Neural cell (in vitro differentiated cells): ENCODE measurements around the gene GNAI2. TPM values are rescaled to one million over a fixed set of nuclear protein-coding genes. Genes with fewer than 3 reads are reported as not detected.
"Not testable (repeated sequence)": the region's sequence is repeated elsewhere in the genome, so short reads cannot be mapped to it uniquely, and the experiment has no call there.

Experiments used
- H2AFZ ChIP-seq: fragments of 200-600, 300-800 bp; sonication (generic), shearing (Covaris generic); 2 replicates; pipeline ENCODE4 v1.6.0; 2014; ENCODE audit warnings: low read depth, mild to moderate bottlenecking, antibody characterized with exemption, low read length, moderate library complexity
- H3F3A ChIP-seq: fragments of 200-600 bp; shearing (Covaris generic); 2 replicates; pipeline ENCODE4 v1.6.1; 2016; ENCODE audit warnings: mild to moderate bottlenecking, moderate library complexity, mixed read lengths, antibody characterized with exemption, low read length; ENCODE audit not compliant: insufficient read depth, poor library complexity, severe bottlenecking
- H3K27ac ChIP-seq: fragments of 200-600, 300-800 bp; sonication (generic), shearing (Covaris generic); 2 replicates; pipeline ENCODE4 v1.5.1; 2014; ENCODE audit warnings: mild to moderate bottlenecking, low read length, moderate library complexity
- H3K27me3 ChIP-seq: fragments of 300-800, 200-600 bp; sonication (generic), shearing (Covaris generic); 2 replicates; pipeline ENCODE4 v1.6.0; 2014; ENCODE audit warnings: mild to moderate bottlenecking, low read depth, low read length, moderate library complexity; ENCODE audit not compliant: insufficient read depth
- H3K36me3 ChIP-seq: fragments of 300-800, 200-600 bp; sonication (generic), shearing (Covaris generic); 2 replicates; pipeline ENCODE4 v1.5.1; 2014; ENCODE audit warnings: mild to moderate bottlenecking, antibody characterized with exemption, low read length, moderate library complexity; ENCODE audit not compliant: insufficient read depth
- H3K4me2 ChIP-seq: fragments of 300-800, 200-600 bp; sonication (generic), shearing (Covaris generic); 2 replicates; pipeline ENCODE4 v1.6.0; 2014; ENCODE audit warnings: mild to moderate bottlenecking, low read length
- H3K4me3 ChIP-seq: fragments of 300-800, 200-600 bp; sonication (generic), shearing (Covaris generic); 2 replicates; pipeline ENCODE4 v1.5.1; 2014; ENCODE audit warnings: mild to moderate bottlenecking, low read length, moderate library complexity
- H3K79me2 ChIP-seq: fragments of 200-600 bp; shearing (Covaris generic); replicated peaks from 2 replicates; pipeline ENCODE4 v1.6.0; 2014; ENCODE audit warnings: mild to moderate bottlenecking, low read length, moderate library complexity; ENCODE audit not compliant: insufficient read depth
- H3K9ac ChIP-seq: fragments of 300-800, 200-600 bp; sonication (generic), shearing (Covaris generic); 2 replicates; pipeline ENCODE4 v1.6.1; 2016; ENCODE audit warnings: mild to moderate bottlenecking, low read length, mixed read lengths
- H3K9me2 ChIP-seq: fragments of 200-600 bp; shearing (Covaris generic); 2 replicates; pipeline ENCODE4 v1.6.1; 2016; ENCODE audit warnings: mild to moderate bottlenecking, low read length, mixed read lengths; ENCODE audit not compliant: insufficient read depth
- H3K9me3 ChIP-seq: fragments of 200-600, 300-800 bp; sonication (generic), shearing (Covaris generic); 2 replicates; pipeline ENCODE4 v1.6.1; 2016; ENCODE audit warnings: mild to moderate bottlenecking, mixed run types, low read length, moderate library complexity, mixed read lengths
- H4K20me1 ChIP-seq: fragments of 200-600 bp; shearing (Covaris generic); 2 replicates; pipeline ENCODE4 v1.6.1; 2016; ENCODE audit warnings: mild to moderate bottlenecking, mixed run types; ENCODE audit not compliant: insufficient read depth
- EP300 ChIP-seq: fragments of 450-650 bp; conservative IDR thresholded peaks from 2 replicates; pipeline ENCODE4 v1.6.1; 2014; ENCODE audit warnings: antibody characterized with exemption, mild to moderate bottlenecking, moderate library complexity; ENCODE audit not compliant: poor library complexity, severe bottlenecking
- EZH2 ChIP-seq: fragments of 200-600, 300-800 bp; shearing (Covaris generic), sonication (generic); IDR thresholded peaks from 2 replicates; pipeline ENCODE4 v1.6.1; 2014; ENCODE audit warnings: antibody characterized with exemption, low read length, borderline replicate concordance, mild to moderate bottlenecking; ENCODE audit not compliant: insufficient read depth, poor library complexity, severe bottlenecking
- MXI1 ChIP-seq: fragments of 450-650 bp; conservative IDR thresholded peaks from 2 replicates; pipeline ENCODE4 v1.6.1; 2014; ENCODE audit warnings: antibody characterized with exemption, mild to moderate bottlenecking; ENCODE audit not compliant: poor library complexity, severe bottlenecking
- POLR2AphosphoS5 ChIP-seq: IDR thresholded peaks from 2 replicates; pipeline ENCODE4 v1.6.1; 2012
- RAD21 ChIP-seq: fragments of 450-650 bp; conservative IDR thresholded peaks from 2 replicates; pipeline ENCODE4 v1.6.1; 2014; ENCODE audit warnings: antibody characterized with exemption, mild to moderate bottlenecking, moderate library complexity
- REST ChIP-seq: IDR thresholded peaks from 2 replicates; pipeline ENCODE4 v1.6.1; 2012; ENCODE audit warnings: borderline replicate concordance
- SMC3 ChIP-seq: fragments of 450-650 bp; conservative IDR thresholded peaks from 2 replicates; pipeline ENCODE4 v1.6.1; 2014; ENCODE audit warnings: antibody characterized with exemption, mild to moderate bottlenecking, moderate library complexity; ENCODE audit not compliant: poor library complexity
- TAF1 ChIP-seq: IDR thresholded peaks from 2 replicates; pipeline ENCODE4 v1.6.1; 2012; ENCODE audit warnings: low read depth
- polyA plus RNA-seq: library from polyadenylated mRNA; depleted of rRNA; stranded (reverse); fragments of >200 nt; gene quantifications from 2 replicates; pipeline ENCODE4 v1.2.3, GENCODE V29; 2014
- TF ChIP-seq, protein P1 (sequence below): fragments of 450-650 bp; IDR thresholded peaks from 2 replicates; pipeline ENCODE4 v1.5.1; 2014; ENCODE audit warnings: antibody characterized with exemption, mild to moderate bottlenecking, moderate library complexity; ENCODE audit not compliant: poor library complexity, severe bottlenecking

GNAI2 gene
- polyA plus RNA-seq, 1 donor from 2014 or later = 101 TPM

GRCh38 chr3:50270422-50271224, 34.6 kb downstream of the GNAI2 start:
- H3K27me3 ChIP-seq = peaks cover 18% of the 10 kb centered on the region
- TF ChIP-seq, protein P1, sequence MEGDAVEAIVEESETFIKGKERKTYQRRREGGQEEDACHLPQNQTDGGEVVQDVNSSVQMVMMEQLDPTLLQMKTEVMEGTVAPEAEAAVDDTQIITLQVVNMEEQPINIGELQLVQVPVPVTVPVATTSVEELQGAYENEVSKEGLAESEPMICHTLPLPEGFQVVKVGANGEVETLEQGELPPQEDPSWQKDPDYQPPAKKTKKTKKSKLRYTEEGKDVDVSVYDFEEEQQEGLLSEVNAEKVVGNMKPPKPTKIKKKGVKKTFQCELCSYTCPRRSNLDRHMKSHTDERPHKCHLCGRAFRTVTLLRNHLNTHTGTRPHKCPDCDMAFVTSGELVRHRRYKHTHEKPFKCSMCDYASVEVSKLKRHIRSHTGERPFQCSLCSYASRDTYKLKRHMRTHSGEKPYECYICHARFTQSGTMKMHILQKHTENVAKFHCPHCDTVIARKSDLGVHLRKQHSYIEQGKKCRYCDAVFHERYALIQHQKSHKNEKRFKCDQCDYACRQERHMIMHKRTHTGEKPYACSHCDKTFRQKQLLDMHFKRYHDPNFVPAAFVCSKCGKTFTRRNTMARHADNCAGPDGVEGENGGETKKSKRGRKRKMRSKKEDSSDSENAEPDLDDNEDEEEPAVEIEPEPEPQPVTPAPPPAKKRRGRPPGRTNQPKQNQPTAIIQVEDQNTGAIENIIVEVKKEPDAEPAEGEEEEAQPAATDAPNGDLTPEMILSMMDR = no peak
- no peak for TF ChIP-seq MXI1
- TF ChIP-seq EP300 = no peak
- no peak for TF ChIP-seq RAD21
- no peak for TF ChIP-seq REST
- TF ChIP-seq POLR2AphosphoS5 = no peak
- no peak for TF ChIP-seq SMC3
- TF ChIP-seq TAF1 = no peak
- TF ChIP-seq EZH2 = no peak
- no peaks in the 10 kb centered on the region for H3F3A ChIP-seq
- H3K9me2 ChIP-seq = no peaks in the 10 kb centered on the region
- no peaks in the 10 kb centered on the region for H4K20me1 ChIP-seq
- H3K4me3 ChIP-seq = no peak overlapping the region
- H3K79me2 ChIP-seq = no peaks in the 10 kb centered on the region
- H3K36me3 ChIP-seq = no peaks in the 10 kb centered on the region
- no peak overlapping the region for H2AFZ ChIP-seq
- no peak overlapping the region for H3K27ac ChIP-seq
- H3K4me2 ChIP-seq = no peak overlapping the region
- no peaks in the 10 kb centered on the region for H3K9me3 ChIP-seq
- H3K9ac ChIP-seq = no peak overlapping the region

GRCh38 chr3:50271314-50271936, 35.4 kb downstream of the GNAI2 start:
- Histone ChIP-seq H4K20me1 (no peaks in the 10 kb centered on the region), H3F3A (no peaks in the 10 kb centered on the region), H3K27me3 (peaks cover 23% of the 10 kb centered on the region), H2AFZ (no peak overlapping the region), H3K4me2 (no peak overlapping the region), H3K36me3 (no peaks in the 10 kb centered on the region), H3K9ac (no peak overlapping the region), H3K9me3 (no peaks in the 10 kb centered on the region), H3K4me3 (no peak overlapping the region), H3K79me2 (no peaks in the 10 kb centered on the region), H3K27ac (no peak overlapping the region), H3K9me2 (no peaks in the 10 kb centered on the region)
- TF ChIP-seq POLR2AphosphoS5 (no peak), RAD21 (no peak), EZH2 (no peak), TAF1 (no peak), REST (no peak), SMC3 (no peak), EP300 (no peak), MXI1 (no peak)
- TF ChIP-seq, protein P1 = no peak

DNA sequence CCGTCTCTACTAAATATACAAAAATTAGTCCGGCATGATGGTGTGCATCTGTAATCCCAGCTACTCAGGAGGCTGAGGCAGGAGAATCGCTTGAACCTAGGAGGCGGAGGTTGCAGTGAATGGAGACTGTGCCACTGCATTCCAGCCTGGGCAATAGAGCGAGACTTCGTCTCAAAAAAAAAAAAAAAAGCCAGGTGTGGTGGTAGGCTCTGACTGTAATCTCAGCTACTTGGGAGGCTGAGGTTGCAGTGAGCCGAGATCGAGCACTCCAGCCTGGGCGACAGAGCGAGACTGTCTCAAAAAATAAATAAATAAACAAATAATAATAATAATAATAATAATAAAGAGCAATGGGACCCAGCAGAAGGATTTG, 36.5 kb downstream of the GNAI2 start:
- not testable (repeated sequence) for H2AFZ ChIP-seq, H3K9me2 ChIP-seq, H3K36me3 ChIP-seq, H3K27ac ChIP-seq, H3K4me3 ChIP-seq, H4K20me1 ChIP-seq, H3K9me3 ChIP-seq, H3K4me2 ChIP-seq, H3F3A ChIP-seq, H3K79me2 ChIP-seq
- Histone ChIP-seq H3K27me3 (peaks cover 23% of the 10 kb centered on the region), H3K9ac (peak overlapping the region; percentile 47)
